B cell (primary cell): ENCODE data around the gene CLDN6. TPM values are rescaled to one million over a fixed set of nuclear protein-coding genes. Genes with fewer than 3 reads are reported as not detected.
A peak's percentile ranks its signal among the peaks of the same experiment; 100 is the strongest.

ENCODE experiments used
- ATAC-seq: fragments of 200-7000 bp; cut with Tn5 transposase; one replicate; pipeline ENCODE4 v1.10.0; 2021; ENCODE audit warnings: low read depth, mild to moderate bottlenecking, moderate number of reproducible peaks, moderate library complexity
- CTCF ChIA-PET: fragments of 350-600 bp; sonication (Branson Sonifier 250); formaldehyde crosslinking; loops from one replicate; lab custom pipeline; 2021; ENCODE audit warnings: antibody characterized with exemption, inconsistent platforms; lab: Charles Lee
- POLR2A ChIA-PET: fragments of 350-600 bp; sonication (Branson Sonifier 250); formaldehyde crosslinking; loops from one replicate; lab custom pipeline; 2021; ENCODE audit warnings: antibody characterized with exemption; lab: Charles Lee
- DNase-seq: peaks from one replicate; pipeline ENCODE4 v3.0.0; 2013
- H2AFZ ChIP-seq: 2 replicates; pipeline ENCODE4 v1.6.1; 2012; ENCODE audit warnings: mild to moderate bottlenecking, low read depth, low read length; ENCODE audit not compliant: insufficient read depth, poor library complexity, severe bottlenecking
- H3K27ac ChIP-seq, 2 donors: 1 replicate in 1 of 2; 2 replicates in 1 of 2; pipeline ENCODE4 v1.5.1; 2012 to 2013; ENCODE audit warnings: low read length in 2 of 2, mild to moderate bottlenecking in 2 of 2, moderate library complexity in 1 of 2
- H3K27me3 ChIP-seq, 4 experiments: fragments of 200-600 bp in 1 of 4; sonication (generic) in 1 of 4; replicated peaks in 1 of 4; 1 replicate in 2 of 4; 2 replicates in 2 of 4; pipeline versions ENCODE4 v1.6.1 to v1.7.0; 2013 to 2016; ENCODE audit warnings: low read length in 3 of 4, mild to moderate bottlenecking in 2 of 4, mixed read lengths in 1 of 4, moderate library complexity in 1 of 4; ENCODE audit not compliant: insufficient read depth in 4 of 4, control insufficient read depth in 3 of 4; ENCODE audit errors: control extremely low read depth in 1 of 4
- H3K36me3 ChIP-seq, 2 experiments: replicated peaks in 1 of 2; 1 replicate in 1 of 2; 2 replicates in 1 of 2; pipeline versions ENCODE4 v1.6.1 to v1.7.1; 2013; ENCODE audit warnings: low read length in 1 of 2; ENCODE audit not compliant: insufficient read depth in 2 of 2, control insufficient read depth in 1 of 2; ENCODE audit errors: control extremely low read depth in 1 of 2, extremely low read depth in 1 of 2
- H3K4me1 ChIP-seq, 2 donors: fragments of 200-600 bp in 1 of 2; sonication (generic) in 1 of 2; 1 replicate in 1 of 2; 2 replicates in 1 of 2; pipeline versions ENCODE4 v1.5.1 to v1.6.1; 2013 to 2017; ENCODE audit warnings: low read length in 2 of 2; ENCODE audit not compliant: control insufficient read depth in 2 of 2, insufficient read depth in 2 of 2
- H3K4me2 ChIP-seq: replicated peaks from 2 replicates; pipeline ENCODE3; 2012; ENCODE audit warnings: mild to moderate bottlenecking, low read depth, low read length; ENCODE audit not compliant: poor library complexity, severe bottlenecking
- H3K4me3 ChIP-seq, 5 experiments: fragments of 200-600 bp in 1 of 5; sonication (generic) in 1 of 5; 1 replicate in 3 of 5; 2 replicates in 2 of 5; pipeline versions ENCODE4 v1.5.1 to v1.7.0; 2011 to 2016; ENCODE audit warnings: low read length in 4 of 5, mild to moderate bottlenecking in 4 of 5, low read depth in 2 of 5, control low read depth in 1 of 5, moderate library complexity in 1 of 5; ENCODE audit not compliant: insufficient read depth in 1 of 5; ENCODE audit errors: control extremely low read depth in 1 of 5, extremely low read depth in 1 of 5
- H3K79me2 ChIP-seq: fragments of 200-600 bp; sonication (generic); one replicate; pipeline ENCODE4 v1.6.0; 2016; ENCODE audit warnings: low read length; ENCODE audit not compliant: control insufficient read depth, insufficient read depth
- H3K9ac ChIP-seq: fragments of 200-600 bp; sonication (generic); 2 replicates; pipeline ENCODE4 v1.6.1; 2017; ENCODE audit warnings: mild to moderate bottlenecking, low read length, moderate library complexity
- H3K9me3 ChIP-seq, 3 donors: one replicate each; pipeline versions ENCODE4 v1.6.1 to v1.7.1; 2013; ENCODE audit warnings: low read length in 2 of 3; ENCODE audit not compliant: control insufficient read depth in 2 of 3, insufficient read depth in 1 of 3; ENCODE audit errors: control extremely low read depth in 1 of 3
- H4K20me1 ChIP-seq: 2 replicates; pipeline ENCODE4 v1.6.0; 2012; ENCODE audit warnings: mild to moderate bottlenecking, low read length; ENCODE audit not compliant: insufficient read depth, control insufficient read depth, poor library complexity, severe bottlenecking
- H3K27ac Mint-ChIP-seq: one replicate; pipeline ENCODE4 v1.8.0; 2021; ENCODE audit warnings: mixed read lengths
- H3K27me3 Mint-ChIP-seq: one replicate; pipeline ENCODE4 v1.8.0; 2021; ENCODE audit warnings: mixed read lengths
- H3K4me1 Mint-ChIP-seq: one replicate; pipeline ENCODE4 v1.8.0; 2021; ENCODE audit warnings: mixed read lengths
- H3K4me3 Mint-ChIP-seq: one replicate; pipeline ENCODE4 v1.8.0; 2021; ENCODE audit warnings: mixed read lengths
- H3K9me3 Mint-ChIP-seq: one replicate; pipeline ENCODE4 v1.8.0; 2022; ENCODE audit warnings: mixed read lengths; ENCODE audit not compliant: insufficient read depth
- CTCF ChIP-seq: fragments of 200-600 bp; IDR thresholded peaks from one replicate; pipeline ENCODE4 v1.8.0; 2022; ENCODE audit warnings: antibody characterized with exemption, mild to moderate bottlenecking
- EZH2 ChIP-seq: IDR thresholded peaks from 2 replicates; pipeline ENCODE4 v1.6.1; 2012; ENCODE audit warnings: borderline replicate concordance, low read depth, mild to moderate bottlenecking, moderate library complexity, low read length; ENCODE audit not compliant: insufficient read depth, poor library complexity, severe bottlenecking
- WGBS: methylation state at CpG from one replicate; pipeline ENCODE4 v1.1.5; 2013; ENCODE audit warnings: missing lambda C conversion rate; ENCODE audit not compliant: insufficient coverage; 5-methylcytosine and 5-hydroxymethylcytosine counted together
- intact Hi-C: fragments of 100-400 bp; cut with micrococcal nuclease; formaldehyde crosslinking; loops from one replicate; pipeline ENCODE4 v1.10.0; 2022
- polyA plus RNA-seq: library from polyadenylated mRNA; depleted of rRNA; stranded (reverse); fragments of >200 nt; gene quantifications from 2 replicates; pipeline ENCODE4 v1.2.3, GENCODE V29; 2012
- total RNA-seq, 2 donors: library from RNA; stranded (reverse); fragments of 120-200 nt in 1 of 2; gene quantifications; 1 replicate in 1 of 2; 2 replicates in 1 of 2; pipeline versions ENCODE4 v1.2.3 to v1.2.4, GENCODE V29; 2013 to 2022

CLDN6 gene
- total and polyA plus RNA-seq, 2 donors (not counting 1 experiment from before 2014, with no cell fraction given) = not detected

GRCh38 chr16:3065742-3066439 lies 47.9 kb upstream of the CLDN6 start:
- Mint-ChIP-seq H3K9me3 (no peaks in the 10 kb centered on the region), H3K27ac (peak overlapping the region; percentile 59), H3K4me3 (no peak overlapping the region), H3K4me1 (peaks cover 4% of the 10 kb centered on the region), H3K27me3 (no peaks in the 10 kb centered on the region)
- no peak overlapping the region for H3K27ac ChIP-seq
- 97% methylated on average over 26 of the region's 26 CpGs for WGBS
- no peaks in the 10 kb centered on the region for H4K20me1 ChIP-seq
- peaks cover 3 to 4% of the 10 kb centered on the region in 2 donors for H3K4me1 ChIP-seq
- H3K79me2 ChIP-seq = no peaks in the 10 kb centered on the region
- no peaks in the 10 kb centered on the region for H3K36me3 ChIP-seq
- ChIA-PET CTCF (interaction anchor here (5.0 kb wide), 1 partner anchor 62 kb away, joined by 38 read pairs; no protein-coding TSS in a partner anchor), POLR2A (interaction anchor here (0.6 kb wide), 1 partner anchor 41 kb away, joined by 6 read pairs; no protein-coding TSS in a partner anchor)
- no peaks in the 10 kb centered on the region for H3K9me3 ChIP-seq
- no peak for TF ChIP-seq EZH2
- no peak for TF ChIP-seq CTCF
- no peak overlapping the region for H3K4me3 ChIP-seq
- intact Hi-C loops = no loop called here
- DNase-seq = no peak
- no peak overlapping the region for H3K9ac ChIP-seq
- no peak for ATAC-seq
- H3K4me2 ChIP-seq = no peak overlapping the region
- H3K27me3 ChIP-seq = no peaks in the 10 kb centered on the region
- H2AFZ ChIP-seq = no peak overlapping the region

- DNase-seq = no peak
- Histone ChIP-seq H3K27me3 (peaks cover 0 to under 1% (median 0%) of the 10 kb centered on the region in 4 experiments), H3K79me2 (no peaks in the 10 kb centered on the region), H3K9me3 (no peaks in the 10 kb centered on the region), H3K4me3 (no peak within 1 kb of the TSS), H3K9ac (no peak within 1 kb of the TSS), H4K20me1 (no peaks in the 10 kb centered on the region), H3K4me2 (no peak within 1 kb of the TSS), H3K36me3 (no peaks in the 10 kb centered on the region), H3K27ac (no peak within 1 kb of the TSS), H2AFZ (no peak within 1 kb of the TSS), H3K4me1 (peaks cover 3 to 4% of the 10 kb centered on the region in 2 donors)
- TF ChIP-seq CTCF = no peak
- TF ChIP-seq EZH2 = no peak
- 83% methylated on average over 9 of the region's 13 CpGs for WGBS
- ChIA-PET CTCF (interaction anchor here (5.0 kb wide), 1 partner anchor 62 kb away, joined by 38 read pairs; no protein-coding TSS in a partner anchor), POLR2A (interaction anchor here (0.6 kb wide), 1 partner anchor 40 kb away, joined by 6 read pairs; no protein-coding TSS in a partner anchor)
- ATAC-seq = no peak
- Mint-ChIP-seq H3K27me3 (no peaks in the 10 kb centered on the region), H3K4me3 (no peak within 1 kb of the TSS), H3K4me1 (peaks cover 4% of the 10 kb centered on the region), H3K9me3 (no peaks in the 10 kb centered on the region), H3K27ac (peak within 1 kb of the TSS; percentile 59)
- intact Hi-C loops = no loop called here
These were observed 47.2 kb upstream of the CLDN6 start, which contains the start of gene IL32 for GRCh38 chr16:3065069-3065741. IL32 (plus strand) TSS chr16:3065640; CDS start chr16:3065812, 172 bp downstream.
